Spleen (tissue), 11 donors: ENCODE measurements around the gene STRIP2. TPM values are rescaled to one million over a fixed set of nuclear protein-coding genes. Genes with fewer than 3 reads are reported as not detected.
"Not testable (repeated sequence)": the region's sequence is repeated elsewhere in the genome, so short reads cannot be mapped to it uniquely, and the experiment has no call there.

ENCODE experiments used
- DNase-seq: peaks from one replicate; pipeline ENCODE4 v3.0.0-alpha.2; 2020
- H3K27ac ChIP-seq, 8 donors: fragments of 200-600 bp; sonication (generic) in 7 of 8; 1 replicate in 4 of 8; 2 replicates in 4 of 8; pipeline versions ENCODE4 v1.5.0 to v1.8.0; 2016 to 2021; ENCODE audit warnings: inconsistent platforms in 4 of 8, mild to moderate bottlenecking in 4 of 8, moderate library complexity in 1 of 8
- H3K27me3 ChIP-seq, 7 donors: fragments of 200-600 bp; sonication (generic) in 6 of 7; replicated peaks in 1 of 7; 1 replicate in 4 of 7; 2 replicates in 3 of 7; pipeline versions ENCODE4 v1.5.0 to v1.8.0; 2016 to 2021; ENCODE audit warnings: inconsistent platforms in 3 of 7, mild to moderate bottlenecking in 1 of 7
- H3K36me3 ChIP-seq, 6 donors: fragments of 200-600 bp; sonication (generic) in 5 of 6; 1 replicate in 4 of 6; 2 replicates in 2 of 6; pipeline versions ENCODE4 v1.5.0 to v1.8.0; 2016 to 2021; ENCODE audit warnings: inconsistent platforms in 2 of 6
- H3K4me1 ChIP-seq, 6 donors: fragments of 200-600 bp; sonication (generic) in 5 of 6; 1 replicate in 3 of 6; 2 replicates in 3 of 6; pipeline versions ENCODE4 v1.5.0 to v1.8.0; 2016 to 2021; ENCODE audit warnings: inconsistent platforms in 3 of 6
- H3K4me3 ChIP-seq, 8 donors: fragments of 200-600 bp; sonication (generic) in 7 of 8; 1 replicate in 4 of 8; 2 replicates in 4 of 8; pipeline versions ENCODE4 v1.5.0 to v1.8.0; 2016 to 2021; ENCODE audit warnings: inconsistent platforms in 4 of 8, mild to moderate bottlenecking in 4 of 8, moderate library complexity in 2 of 8
- H3K9me3 ChIP-seq, 8 donors: fragments of 200-600 bp; sonication (generic) in 7 of 8; 1 replicate in 4 of 8; 2 replicates in 4 of 8; pipeline versions ENCODE4 v1.5.0 to v1.8.0; 2016 to 2021; ENCODE audit warnings: inconsistent platforms in 4 of 8
- CTCF ChIP-seq, 11 experiments: fragments of 200-600 bp in 7 of 11; fragments of 450-650 bp in 4 of 11; sonication (generic) in 4 of 11; IDR thresholded peaks in 8 of 11; conservative IDR thresholded peaks in 3 of 11; 1 replicate in 7 of 11; 2 replicates in 4 of 11; pipeline versions ENCODE4 v1.4.0 to v1.8.0; 2016 to 2021; ENCODE audit warnings: antibody characterized with exemption in 11 of 11, inconsistent platforms in 4 of 11, mild to moderate bottlenecking in 1 of 11
- POLR2A ChIP-seq, 3 donors: fragments of 450-650 bp; IDR thresholded peaks; one replicate each; pipeline ENCODE4 v1.5.1; 2017; ENCODE audit warnings: antibody characterized with exemption in 3 of 3, mild to moderate bottlenecking in 1 of 3
- POLR2AphosphoS5 ChIP-seq, 3 donors: sonication (generic); formaldehyde crosslinking; IDR thresholded peaks; one replicate each; pipeline ENCODE4 v1.5.1; 2017; ENCODE audit warnings: antibody characterized with exemption in 3 of 3
- WGBS, 5 donors: extraction: QIAGEN DNeasy Blood & Tissue Kit in 3 of 5; methylation state at CpG; one replicate each; pipeline versions ENCODE4 v1.1.5 to v1.1.7; 2013 to 2018; 5-methylcytosine and 5-hydroxymethylcytosine counted together
- intact Hi-C: fragments of 100-400 bp; cut with DNase I; formaldehyde crosslinking; loops from one replicate; pipeline ENCODE4 v1.15.0; 2023; ENCODE audit warnings: low total_unique reads
- polyA plus RNA-seq, 3 donors: library from polyadenylated mRNA; stranded (reverse); fragments of 200-250 nt; gene quantifications; one replicate each; pipeline ENCODE4 v1.2.1, GENCODE V29; 2013
- small RNA-seq, 4 donors: library from RNA; depleted of rRNA; stranded (forward); fragments of <200 nt; gene quantifications; one replicate each; pipeline ENCODE3, GENCODE V24; 2016
- total RNA-seq, 7 donors: library from RNA; depleted of rRNA in 3 of 7; stranded (reverse); fragments of >200 nt in 3 of 7; fragmentation: NEBNext Ultra II Directional in 4 of 7; extraction: Animal tissue kit (Norgen Biotek cat#: 25700) in 4 of 7; gene quantifications; one replicate each; pipeline versions ENCODE4 v1.1.0 to v1.2.1, GENCODE V29; 2016 to 2021
- donor health status: healthy with polysubstance abuse.
- donor health status: DM: no; HTN: no; CAD: no; lungs with moderate emphysema.
- donor health status: DM: no; HTN: no; CAD: no.
- donor health status: Bipolar disorder and iron deficiency.
- donor health status: healthy.
- donor health status: DM: no; HTN: no; CAD: no.
- donor health status: DM: yes; HTN: yes; CAD: no.

STRIP2 gene
- total and polyA plus RNA-seq, 10 donors = 0.60 to 2.2 (median 1.3) TPM

DNA sequence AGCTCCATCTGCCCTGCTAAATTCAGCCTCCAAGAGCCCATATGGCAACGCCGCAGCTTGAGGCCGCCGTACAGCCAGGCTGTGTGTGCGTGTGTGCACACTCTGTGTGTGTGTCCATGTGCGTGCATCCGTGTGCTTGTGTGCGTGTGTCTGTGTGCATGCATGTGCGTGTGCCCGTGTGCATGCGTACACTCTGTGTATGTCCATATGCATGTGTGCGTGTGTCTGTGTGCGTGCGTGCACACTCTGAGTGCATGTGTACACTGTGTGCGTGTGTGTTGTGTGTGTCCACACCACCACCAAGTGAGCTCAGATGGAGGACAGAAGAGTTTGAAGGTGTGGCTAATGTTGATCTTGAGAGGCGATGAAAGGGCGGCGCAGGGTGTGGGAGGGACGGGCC, 98.1 kb downstream of the STRIP2 start:
- H3K27ac ChIP-seq = no peak overlapping the region
- peaks cover 0 to 6% (median 0%) of the 10 kb centered on the region in 6 donors for H3K4me1 ChIP-seq
- 83 to 94% (median 90%) methylated on average over 17 to 19 of the region's 19 CpGs for WGBS, 5 donors
- H3K9me3 ChIP-seq = no peaks in the 10 kb centered on the region
- H3K36me3 ChIP-seq = no peaks in the 10 kb centered on the region
- DNase-seq = peak; percentile 43
- H3K4me3 ChIP-seq = no peak overlapping the region
- H3K27me3 ChIP-seq = no peaks in the 10 kb centered on the region
- intact Hi-C loops = no loop called here
- no peak for TF ChIP-seq POLR2A (IDR thresholded peaks at IDR 0.05)
- TF ChIP-seq POLR2AphosphoS5 (IDR thresholded peaks at IDR 0.05) = no peak
- TF ChIP-seq CTCF (IDR thresholded peaks at IDR 0.05 in 8 of 11, conservative IDR thresholded peaks at IDR 0.05 in 3 of 11) = no peak

GRCh38 chr7:129534558-129535274, 100.5 kb downstream of the STRIP2 start:
- H3K9me3 ChIP-seq, DNase-seq, intact Hi-C loops, H3K4me1 ChIP-seq, H3K27ac ChIP-seq, H3K27me3 ChIP-seq, H3K36me3 ChIP-seq, H3K4me3 ChIP-seq: not testable (repeated sequence)
- WGBS, 5 donors = 85 to 95% (median 91%) methylated on average over 20 of the region's 20 CpGs

DNA sequence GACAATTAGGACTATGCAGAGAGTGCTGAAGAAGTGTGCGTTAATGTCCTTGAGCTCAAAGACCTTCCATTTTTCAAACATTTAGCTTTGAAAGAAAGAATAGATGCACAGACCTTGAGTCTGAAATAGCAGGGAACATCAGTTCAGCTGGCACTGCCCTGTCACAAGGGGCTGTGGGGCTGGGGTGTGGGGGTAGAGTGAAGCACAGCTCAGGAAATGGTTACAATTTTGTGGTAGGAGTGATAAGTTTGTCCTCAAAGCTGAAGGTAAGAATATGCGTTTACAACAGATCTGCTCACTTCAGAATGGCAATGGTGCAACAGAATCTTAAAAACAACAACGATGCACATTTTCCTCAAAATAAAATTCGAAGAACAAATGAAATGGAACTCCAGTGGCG, 101.7 kb downstream of the STRIP2 start:
- H3K27me3 ChIP-seq = no peaks in the 10 kb centered on the region
- no peak overlapping the region for H3K4me3 ChIP-seq
- no peaks in the 10 kb centered on the region for H3K9me3 ChIP-seq
- DNase-seq = no peak
- H3K27ac ChIP-seq = peak overlapping the region in 4 of 8 donors; percentile 7 to 49 (median 33)
- H3K36me3 ChIP-seq = no peaks in the 10 kb centered on the region
- H3K4me1 ChIP-seq = peaks cover 0 to 6% (median 0%) of the 10 kb centered on the region in 6 donors
- WGBS, 5 donors = 34 to 61% (median 39%) methylated on average over 5 of the region's 5 CpGs
- no peak for TF ChIP-seq CTCF (IDR thresholded peaks at IDR 0.05 in 8 of 11, conservative IDR thresholded peaks at IDR 0.05 in 3 of 11)
- TF ChIP-seq POLR2A (IDR thresholded peaks at IDR 0.05) = no peak
- TF ChIP-seq POLR2AphosphoS5 (IDR thresholded peaks at IDR 0.05) = no peak
- intact Hi-C loops = no loop called here

- H3K9me3 ChIP-seq = no peaks in the 10 kb centered on the region
- TF ChIP-seq CTCF (IDR thresholded peaks at IDR 0.05 in 8 of 11, conservative IDR thresholded peaks at IDR 0.05 in 3 of 11) = no peak
- no peak for TF ChIP-seq POLR2AphosphoS5 (IDR thresholded peaks at IDR 0.05)
- TF ChIP-seq POLR2A (IDR thresholded peaks at IDR 0.05) = no peak
- WGBS, 5 donors = 67 to 82% (median 74%) methylated on average over 9 of the region's 9 CpGs
- H3K27ac ChIP-seq = peak overlapping the region in 4 of 8 donors; percentile 7 to 49 (median 33)
- no peak for DNase-seq
- H3K4me3 ChIP-seq = no peak overlapping the region
- H3K4me1 ChIP-seq = peaks cover 0 to 6% (median 0%) of the 10 kb centered on the region in 6 donors
- no peaks in the 10 kb centered on the region for H3K27me3 ChIP-seq
- H3K36me3 ChIP-seq = no peaks in the 10 kb centered on the region
- intact Hi-C loops = no loop called here
Measured at GRCh38 chr7:129536323-129536722, 102.1 kb downstream of the STRIP2 start.

Small RNAs within 50 kb of the gene (small RNA-seq; reads per million reads assigned to genes)
- gene AC009244.1 (0 reads per million in 4 donors), gene RNU1-72P (0 reads per million in 4 donors), gene SNRPGP3 (0 reads per million in 4 donors)

Other genes with a start within 250 kb of the STRIP2 start
- gene SMO, start 245.8 kb upstream of the STRIP2 start, total RNA-seq = 1 to 10 TPM; 2.6 to 4.7 (median 3.0) TPM
- 1 to 10 TPM; 1.4 to 2.1 (median 1.6) TPM for gene SMO, start 245.8 kb upstream of the STRIP2 start, polyA plus RNA-seq
- 10 to 100 TPM; 14.1 to 20.1 (median 18.3) TPM for gene AHCYL2, start 209.4 kb upstream of the STRIP2 start, total RNA-seq
- gene AHCYL2, start 209.4 kb upstream of the STRIP2 start, polyA plus RNA-seq = 1 to 10 TPM; 3.1 to 3.3 (median 3.3) TPM
- 1 to 10 TPM in 2 of 7 donors, not detected in 5; 1.0 to 1.4 TPM for gene SMKR1, start 68.1 kb downstream of the STRIP2 start, total RNA-seq
- gene SMKR1, start 68.1 kb downstream of the STRIP2 start, polyA plus RNA-seq = 1 to 10 TPM in 2 of 3 donors, under 1 TPM in 1; 0.91 to 2.2 (median 1.4) TPM
- gene NRF1, start 177.3 kb downstream of the STRIP2 start, total RNA-seq = 10 to 100 TPM; 14.7 to 27.9 (median 25.4) TPM
- 10 to 100 TPM in 1 of 3 donors, 1 to 10 TPM in 2; 6.7 to 11.6 (median 8.8) TPM for gene NRF1, start 177.3 kb downstream of the STRIP2 start, polyA plus RNA-seq